Smooth muscle cell (in vitro differentiated cells): ENCODE measurements around the gene TSC22D3. TPM values are rescaled to one million over a fixed set of nuclear protein-coding genes. Genes with fewer than 3 reads are reported as not detected.

Source experiments
- DNase-seq: peaks from one replicate; lab custom pipeline; 2025; ENCODE audit not compliant: unreplicated experiment; lab: John Stamatoyannopoulos, UW
- H2AFZ ChIP-seq: fragments of 200-600 bp; sonication (generic); 2 replicates; pipeline ENCODE4 v1.6.0; 2016; ENCODE audit warnings: antibody characterized with exemption, low read depth, mild to moderate bottlenecking
- H3F3A ChIP-seq: fragments of 200-600 bp; sonication (generic); 2 replicates; pipeline ENCODE4 v1.6.0; 2017; ENCODE audit warnings: antibody characterized with exemption, low read depth
- H3K27ac ChIP-seq: fragments of 200-600 bp; sonication (generic); 2 replicates; pipeline ENCODE4 v1.5.1; 2016; ENCODE audit warnings: low read depth, mild to moderate bottlenecking
- H3K27me3 ChIP-seq: fragments of 200-600 bp; sonication (generic); 2 replicates; pipeline ENCODE4 v1.6.1; 2016; ENCODE audit warnings: low read depth, mild to moderate bottlenecking
- H3K36me3 ChIP-seq: fragments of 200-600 bp; sonication (generic); 2 replicates; pipeline ENCODE4 v1.5.1; 2016; ENCODE audit warnings: low read depth
- H3K4me1 ChIP-seq: fragments of 200-600 bp; sonication (generic); 2 replicates; pipeline ENCODE4 v1.5.1; 2016; ENCODE audit warnings: low read depth
- H3K4me2 ChIP-seq: fragments of 200-600 bp; sonication (generic); 2 replicates; pipeline ENCODE4 v1.6.0; 2016; ENCODE audit warnings: mild to moderate bottlenecking
- H3K4me3 ChIP-seq: fragments of 200-600 bp; sonication (generic); 2 replicates; pipeline ENCODE4 v1.5.1; 2016; ENCODE audit warnings: mild to moderate bottlenecking
- H3K79me2 ChIP-seq: fragments of 200-600 bp; sonication (generic); 2 replicates; pipeline ENCODE4 v1.6.0; 2016; ENCODE audit warnings: low read depth, mild to moderate bottlenecking
- H3K9ac ChIP-seq: fragments of 200-600 bp; sonication (generic); 2 replicates; pipeline ENCODE4 v1.6.0; 2016; ENCODE audit warnings: low read depth
- H3K9me3 ChIP-seq: fragments of 200-600 bp; sonication (generic); replicated peaks from 2 replicates; pipeline ENCODE4 v1.5.1; 2016; ENCODE audit warnings: low read depth
- H4K20me1 ChIP-seq: fragments of 200-600 bp; sonication (generic); 2 replicates; pipeline ENCODE4 v1.6.0; 2016; ENCODE audit warnings: low read depth
- WGBS: methylation state at CpG from one replicate; pipeline ENCODE4 v1.1.7; 2016; ENCODE audit warnings: low lambda C conversion rate; 5-methylcytosine and 5-hydroxymethylcytosine counted together
- polyA plus RNA-seq: library from polyadenylated mRNA; unstranded; fragments of >200 nt; fragmentation: Nextera tagmentation; extraction: Ambion mirVana; gene quantifications from 2 replicates; pipeline ENCODE4 v1.2.1, GENCODE V29; 2016
- total RNA-seq: library from RNA; depleted of rRNA; stranded (reverse); fragments of >200 nt; gene quantifications from 2 replicates; pipeline ENCODE4 v1.2.3, GENCODE V29; 2014
- TF ChIP-seq, protein P1 (sequence below): fragments of 200-600 bp; sonication (generic); IDR thresholded peaks from 2 replicates; pipeline ENCODE4 v1.5.1; 2017; ENCODE audit warnings: borderline replicate concordance, mild to moderate bottlenecking, antibody characterized with exemption; ENCODE audit not compliant: insufficient read depth, poor library complexity, severe bottlenecking

The TSC22D3 gene
- total and polyA plus RNA-seq, 2 experiments from 2014 or later, result 144 to 271 TPM

DNA sequence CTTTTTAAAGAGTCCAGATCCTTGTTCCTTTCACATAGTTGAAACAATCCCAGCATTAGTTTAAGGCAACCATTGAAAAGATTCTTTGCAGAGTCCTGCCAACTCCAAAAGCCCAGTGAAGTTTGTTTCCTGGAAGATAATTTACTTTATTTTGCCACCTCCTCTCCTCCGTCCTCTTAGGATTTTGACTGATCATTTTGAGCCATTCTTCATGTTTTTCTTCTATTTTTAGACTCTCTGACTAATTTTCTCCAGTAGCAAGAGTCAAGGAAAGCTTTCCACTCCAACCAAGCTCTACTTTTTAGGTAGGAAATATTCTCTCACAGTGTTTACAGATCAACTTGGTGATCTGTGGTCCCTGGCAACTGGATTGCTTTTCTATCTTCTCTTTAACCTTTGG lies 12.2 kb upstream of the TSC22D3 start:
- WGBS, result 14% methylated on average over 1 of the region's 1 CpG
- Histone ChIP-seq H3K4me1 (no peaks in the 10 kb centered on the region), H3K27ac (no peak overlapping the region), H3F3A (no peaks in the 10 kb centered on the region), H3K9me3 (no peaks in the 10 kb centered on the region), H3K79me2 (no peaks in the 10 kb centered on the region), H3K36me3 (no peaks in the 10 kb centered on the region), H3K9ac (no peak overlapping the region), H3K4me3 (no peak overlapping the region), H4K20me1 (no peaks in the 10 kb centered on the region), H3K4me2 (no peak overlapping the region), H2AFZ (no peak overlapping the region), H3K27me3 (peaks cover 4% of the 10 kb centered on the region)
- no peak for DNase-seq
- TF ChIP-seq, protein P1, sequence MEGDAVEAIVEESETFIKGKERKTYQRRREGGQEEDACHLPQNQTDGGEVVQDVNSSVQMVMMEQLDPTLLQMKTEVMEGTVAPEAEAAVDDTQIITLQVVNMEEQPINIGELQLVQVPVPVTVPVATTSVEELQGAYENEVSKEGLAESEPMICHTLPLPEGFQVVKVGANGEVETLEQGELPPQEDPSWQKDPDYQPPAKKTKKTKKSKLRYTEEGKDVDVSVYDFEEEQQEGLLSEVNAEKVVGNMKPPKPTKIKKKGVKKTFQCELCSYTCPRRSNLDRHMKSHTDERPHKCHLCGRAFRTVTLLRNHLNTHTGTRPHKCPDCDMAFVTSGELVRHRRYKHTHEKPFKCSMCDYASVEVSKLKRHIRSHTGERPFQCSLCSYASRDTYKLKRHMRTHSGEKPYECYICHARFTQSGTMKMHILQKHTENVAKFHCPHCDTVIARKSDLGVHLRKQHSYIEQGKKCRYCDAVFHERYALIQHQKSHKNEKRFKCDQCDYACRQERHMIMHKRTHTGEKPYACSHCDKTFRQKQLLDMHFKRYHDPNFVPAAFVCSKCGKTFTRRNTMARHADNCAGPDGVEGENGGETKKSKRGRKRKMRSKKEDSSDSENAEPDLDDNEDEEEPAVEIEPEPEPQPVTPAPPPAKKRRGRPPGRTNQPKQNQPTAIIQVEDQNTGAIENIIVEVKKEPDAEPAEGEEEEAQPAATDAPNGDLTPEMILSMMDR, result no peak

DNA sequence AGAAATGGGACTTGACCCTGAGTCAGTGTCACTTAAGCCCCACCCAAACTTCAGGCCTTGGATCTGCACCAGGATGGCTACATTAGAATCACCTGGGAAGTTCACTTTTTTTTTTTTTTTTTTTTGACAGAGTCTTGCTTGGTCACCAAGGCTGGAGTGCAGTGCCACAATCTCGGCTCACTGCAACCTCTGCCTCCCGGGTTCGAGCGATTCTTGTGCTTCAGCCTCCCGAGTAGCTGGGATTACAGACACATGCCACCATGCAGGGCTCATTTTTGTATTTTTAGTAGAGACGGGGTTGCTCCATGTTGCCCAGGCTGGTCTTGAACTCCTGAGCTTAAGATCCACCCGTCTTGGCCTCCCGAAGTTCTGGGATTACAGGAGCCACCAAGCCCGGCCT lies 4.9 kb upstream of the TSC22D3 start:
- no peak for DNase-seq

DNA sequence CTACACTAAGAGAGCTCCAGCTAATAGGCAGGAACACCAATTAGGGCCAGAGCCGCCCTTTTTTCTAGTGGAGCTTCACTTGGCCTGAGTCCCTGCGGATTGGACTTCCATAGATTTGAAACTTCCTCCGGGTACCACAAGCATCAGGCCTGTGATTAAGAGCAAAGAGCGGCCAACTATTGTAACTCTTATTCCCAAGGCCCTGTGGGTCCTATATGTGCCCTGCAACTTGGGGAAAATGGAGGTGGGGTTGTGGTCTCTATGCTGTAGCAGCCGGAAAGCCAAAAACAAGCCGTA lies 1.9 kb upstream of the TSC22D3 start, which contains the start of gene NCBP2L:
NCBP2L (plus strand) TSS at position 198 of the 297 bp plus-strand sequence. CDS start 16,488 bp downstream, outside the sequence.
- TF ChIP-seq, protein P1, result no peak
- no peak for DNase-seq
- no peak within 1 kb of the TSS for H3K9ac ChIP-seq
- H3F3A ChIP-seq, result no peaks in the 10 kb centered on the region
- H3K4me1 ChIP-seq, result peaks cover 16% of the 10 kb centered on the region
- H4K20me1 ChIP-seq, result no peaks in the 10 kb centered on the region
- H3K4me2 ChIP-seq, result peak within 1 kb of the TSS; percentile 96
- peak within 1 kb of the TSS; percentile 98 for H2AFZ ChIP-seq
- peak within 1 kb of the TSS; percentile 64 for H3K4me3 ChIP-seq
- H3K9me3 ChIP-seq, result no peaks in the 10 kb centered on the region
- H3K36me3 ChIP-seq, result no peaks in the 10 kb centered on the region
- H3K27me3 ChIP-seq, result peaks cover 32% of the 10 kb centered on the region
- no peaks in the 10 kb centered on the region for H3K79me2 ChIP-seq
- no peak within 1 kb of the TSS for H3K27ac ChIP-seq
- 85% methylated on average over 6 of the region's 6 CpGs for WGBS

More for the DNA sequence above, 4.9 kb upstream of the TSC22D3 start:
- WGBS, result 92% methylated on average over 9 of the region's 9 CpGs
- H3F3A ChIP-seq, result no peaks in the 10 kb centered on the region
- H3K9me3 ChIP-seq, result no peaks in the 10 kb centered on the region
- TF ChIP-seq, protein P1, result no peak
- H3K79me2 ChIP-seq, result no peaks in the 10 kb centered on the region
- no peaks in the 10 kb centered on the region for H3K36me3 ChIP-seq
- H3K27ac ChIP-seq, result no peak overlapping the region
- no peaks in the 10 kb centered on the region for H4K20me1 ChIP-seq
- no peak overlapping the region for H2AFZ ChIP-seq
- H3K4me3 ChIP-seq, result no peak overlapping the region
- peaks cover 4% of the 10 kb centered on the region for H3K27me3 ChIP-seq
- H3K4me1 ChIP-seq, result peaks cover 10% of the 10 kb centered on the region
- H3K9ac ChIP-seq, result no peak overlapping the region
- no peak overlapping the region for H3K4me2 ChIP-seq
